OCI-LY7 (cell line): Measurements from ENCODE around the gene XYLT1. TPM values are rescaled to one million over a fixed set of nuclear protein-coding genes. Genes with fewer than 3 reads are reported as not detected.

Experiments
- BruUV-seq: library from RNA; stranded (reverse); fragments of 400-500 nt; replicated peaks from 2 replicates; lab custom pipeline; 2021; lab: Mats Ljungman, UMichigan
- CTCF ChIA-PET: fragments of 300-600 bp; sonication (Branson Sonifier 250); formaldehyde crosslinking; loops from one replicate; lab custom pipeline; 2022; ENCODE audit warnings: antibody characterized with exemption; ENCODE audit not compliant: unreplicated experiment; lab: Charles Lee
- POLR2A ChIA-PET: fragments of 300-600 bp; sonication (Branson Sonifier 250); formaldehyde crosslinking; loops from one replicate; lab custom pipeline; 2022; ENCODE audit warnings: antibody characterized with exemption; lab: Charles Lee
- DNase-seq: peaks from one replicate; pipeline ENCODE4 v3.0.0-alpha.2; 2015; ENCODE audit warnings: low spot score
- H2AFZ ChIP-seq: fragments of 200-600 bp; sonication (generic), shearing (Covaris generic); 2 replicates; pipeline ENCODE4 v1.6.1; 2014; ENCODE audit warnings: mild to moderate bottlenecking, antibody characterized with exemption, low read length, moderate library complexity
- H3K27ac ChIP-seq: fragments of 200-600 bp; sonication (generic); 2 replicates; pipeline ENCODE4 v1.5.1; 2014; ENCODE audit warnings: mixed run types, low read depth, mild to moderate bottlenecking, moderate library complexity, low read length, inconsistent platforms; ENCODE audit not compliant: poor library complexity, severe bottlenecking
- H3K36me3 ChIP-seq: fragments of 200-600 bp; sonication (generic); 2 replicates; pipeline ENCODE4 v1.6.1; 2014; ENCODE audit warnings: mild to moderate bottlenecking, antibody characterized with exemption, low read length, moderate library complexity, mixed read lengths; ENCODE audit not compliant: insufficient read depth
- H3K4me1 ChIP-seq: fragments of 200-600 bp; sonication (generic); 2 replicates; pipeline ENCODE4 v1.5.1; 2014; ENCODE audit warnings: mild to moderate bottlenecking, low read length; ENCODE audit not compliant: insufficient read depth, poor library complexity, severe bottlenecking
- H3K4me2 ChIP-seq: fragments of 200-600 bp; sonication (generic); 2 replicates; pipeline ENCODE4 v1.6.1; 2014; ENCODE audit warnings: mild to moderate bottlenecking, low read length
- H3K4me3 ChIP-seq: fragments of 200-600 bp; sonication (generic); 2 replicates; pipeline ENCODE4 v1.5.1; 2014; ENCODE audit warnings: mild to moderate bottlenecking, low read depth, low read length; ENCODE audit not compliant: poor library complexity, severe bottlenecking
- H3K79me2 ChIP-seq: fragments of 200-600 bp; sonication (generic); 2 replicates; pipeline ENCODE4 v1.6.1; 2016; ENCODE audit warnings: low read depth, mild to moderate bottlenecking, low read length, moderate library complexity, mixed read lengths; ENCODE audit not compliant: insufficient read depth
- H3K9me2 ChIP-seq: fragments of 200-600 bp; sonication (generic); 2 replicates; pipeline ENCODE4 v1.6.1; 2016; ENCODE audit warnings: mild to moderate bottlenecking, low read length, mixed read lengths; ENCODE audit not compliant: insufficient read depth
- H3K9me3 ChIP-seq: fragments of 200-600 bp; sonication (generic); 2 replicates; pipeline ENCODE4 v1.6.1; 2014; ENCODE audit warnings: mild to moderate bottlenecking, mixed run types, low read length, mixed read lengths
- H4K20me1 ChIP-seq: fragments of 200-600 bp; sonication (generic); 2 replicates; pipeline ENCODE4 v1.6.1; 2014; ENCODE audit warnings: mild to moderate bottlenecking, antibody characterized with exemption, low read length, moderate library complexity, mixed read lengths; ENCODE audit not compliant: insufficient read depth
- EZH2phosphoT487 ChIP-seq: fragments of 200-600 bp; sonication (generic); IDR thresholded peaks from 2 replicates; pipeline ENCODE4 v1.6.1; 2018; ENCODE audit warnings: low read depth, borderline replicate concordance, mild to moderate bottlenecking, mixed run types, antibody characterized with exemption, low read length, moderate library complexity, mixed read lengths
- intact Hi-C: fragments of 100-400 bp; cut with micrococcal nuclease; formaldehyde crosslinking; loops from one replicate; pipeline ENCODE4 v1.10.0; 2022; ENCODE audit not compliant: unreplicated experiment
- total RNA-seq, 2 experiments: library from RNA; depleted of rRNA in 1 of 2; stranded (reverse); fragments of >200 nt in 1 of 2; shearing (Covaris generic) in 1 of 2; gene quantifications; 2 replicates each; pipeline ENCODE4 v1.2.3, GENCODE V29; 2014 to 2022
- TF ChIP-seq, protein P1 (sequence below): fragments of 200-600 bp; sonication (generic); conservative IDR thresholded peaks from 2 replicates; pipeline ENCODE4 v1.5.1; 2014; ENCODE audit warnings: mild to moderate bottlenecking, antibody characterized with exemption, low read length, moderate library complexity, mixed read lengths

The XYLT1 gene
- total RNA-seq, 2 experiments from 2014 or later = 36.3 to 50.0 TPM

DNA sequence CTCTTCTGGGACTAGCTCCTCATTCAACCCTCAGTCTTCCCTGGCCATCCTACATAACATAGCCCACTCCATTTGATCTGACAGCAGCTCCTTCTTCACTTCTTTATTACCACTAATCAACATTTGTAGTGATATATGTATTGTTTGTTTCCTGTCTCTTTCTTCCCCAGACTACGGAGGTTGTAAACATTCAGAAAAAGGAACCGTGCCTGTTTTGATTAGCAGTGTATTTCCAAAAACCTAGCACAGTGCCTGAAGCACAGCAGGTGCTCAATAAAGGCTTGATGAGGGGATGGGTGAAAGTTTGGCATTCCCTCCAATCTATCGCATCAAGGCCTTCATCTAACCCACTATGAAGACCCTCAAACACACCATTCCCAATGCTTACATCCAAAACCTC lies 150.8 kb downstream of the XYLT1 start:
- H3K36me3 ChIP-seq = 0 out of 2 replicates have a peak, but pooled peaks cover 4% of the 10 kb centered on the region
- H2AFZ ChIP-seq = no peak overlapping the region
- peaks cover 3% of the 10 kb centered on the region; the same call in 1 of the 2 replicates for H3K79me2 ChIP-seq
- TF ChIP-seq, protein P1, sequence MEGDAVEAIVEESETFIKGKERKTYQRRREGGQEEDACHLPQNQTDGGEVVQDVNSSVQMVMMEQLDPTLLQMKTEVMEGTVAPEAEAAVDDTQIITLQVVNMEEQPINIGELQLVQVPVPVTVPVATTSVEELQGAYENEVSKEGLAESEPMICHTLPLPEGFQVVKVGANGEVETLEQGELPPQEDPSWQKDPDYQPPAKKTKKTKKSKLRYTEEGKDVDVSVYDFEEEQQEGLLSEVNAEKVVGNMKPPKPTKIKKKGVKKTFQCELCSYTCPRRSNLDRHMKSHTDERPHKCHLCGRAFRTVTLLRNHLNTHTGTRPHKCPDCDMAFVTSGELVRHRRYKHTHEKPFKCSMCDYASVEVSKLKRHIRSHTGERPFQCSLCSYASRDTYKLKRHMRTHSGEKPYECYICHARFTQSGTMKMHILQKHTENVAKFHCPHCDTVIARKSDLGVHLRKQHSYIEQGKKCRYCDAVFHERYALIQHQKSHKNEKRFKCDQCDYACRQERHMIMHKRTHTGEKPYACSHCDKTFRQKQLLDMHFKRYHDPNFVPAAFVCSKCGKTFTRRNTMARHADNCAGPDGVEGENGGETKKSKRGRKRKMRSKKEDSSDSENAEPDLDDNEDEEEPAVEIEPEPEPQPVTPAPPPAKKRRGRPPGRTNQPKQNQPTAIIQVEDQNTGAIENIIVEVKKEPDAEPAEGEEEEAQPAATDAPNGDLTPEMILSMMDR = no peak
- intact Hi-C loops = no loop called here
- H4K20me1 ChIP-seq = no peaks in the 10 kb centered on the region
- CTCF ChIA-PET = no interaction called here
- no peaks in the 10 kb centered on the region for H3K9me3 ChIP-seq
- no peak overlapping the region for H3K27ac ChIP-seq
- no peak overlapping the region for H3K4me3 ChIP-seq
- H3K4me2 ChIP-seq = no peak overlapping the region
- DNase-seq = no peak
- H3K9me2 ChIP-seq = no peaks in the 10 kb centered on the region
- H3K4me1 ChIP-seq = peaks cover 31% of the 10 kb centered on the region
- no TSS peak for BruUV-seq
- POLR2A ChIA-PET = no interaction called here

DNA sequence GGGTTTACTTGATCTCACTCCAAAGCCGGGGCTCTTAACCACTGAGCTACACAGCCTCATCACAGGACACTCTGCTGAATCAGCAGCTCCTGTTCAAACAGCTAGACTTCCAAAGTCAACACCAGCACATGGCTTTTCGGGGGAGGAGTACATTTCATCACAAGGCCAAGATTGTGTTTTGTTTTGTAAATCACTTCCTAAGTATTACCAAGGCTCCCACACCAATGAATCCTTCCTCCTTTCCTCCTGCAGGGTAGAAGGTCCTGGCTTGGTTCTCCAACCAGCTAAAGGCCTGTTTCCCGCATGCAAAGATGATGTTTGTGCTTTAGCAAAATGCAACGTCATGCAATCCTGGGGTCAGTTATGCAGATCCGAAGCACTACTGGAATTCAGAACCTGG lies 152.5 kb downstream of the XYLT1 start:
- Histone ChIP-seq H2AFZ (no peak overlapping the region), H3K9me3 (no peaks in the 10 kb centered on the region), H3K36me3 (0 out of 2 replicates have a peak, but pooled peaks cover 4% of the 10 kb centered on the region), H3K79me2 (peaks cover 3% of the 10 kb centered on the region; the same call in 1 of the 2 replicates), H3K9me2 (no peaks in the 10 kb centered on the region), H4K20me1 (no peaks in the 10 kb centered on the region), H3K4me3 (no peak overlapping the region), H3K4me2 (no peak overlapping the region), H3K27ac (no peak overlapping the region), H3K4me1 (peaks cover 40% of the 10 kb centered on the region)
- ChIA-PET CTCF (no interaction called here), POLR2A (interaction anchor here (0.6 kb wide), 1 partner anchor 145 kb away, joined by 3 read pairs; no protein-coding TSS in a partner anchor)
- TF ChIP-seq EZH2phosphoT487 = no peak
- TF ChIP-seq, protein P1 = no peak
- DNase-seq = no peak
- intact Hi-C loops = no loop called here
- no TSS peak for BruUV-seq

DNA sequence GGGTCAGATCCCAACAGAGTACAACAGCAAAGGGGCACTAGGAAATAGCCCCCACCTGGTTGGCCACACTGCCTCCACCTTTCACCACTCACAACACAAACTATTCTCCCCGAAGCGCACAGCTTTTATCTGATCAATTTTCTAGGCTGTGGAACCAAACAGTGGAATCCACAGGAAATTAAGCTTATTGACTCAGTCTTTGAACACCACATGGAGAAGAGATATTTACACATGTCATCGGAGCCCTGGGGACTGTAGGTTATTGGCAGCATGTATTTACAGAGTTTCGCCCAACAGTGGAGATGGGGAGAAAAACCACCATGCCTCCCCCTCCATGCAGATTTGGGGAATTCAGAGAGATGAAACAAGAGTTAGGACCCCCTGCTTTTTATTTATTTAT lies 154.8 kb downstream of the XYLT1 start:
- Histone ChIP-seq H3K4me3 (no peak overlapping the region), H3K4me1 (peaks cover 43% of the 10 kb centered on the region), H3K79me2 (peaks cover 3% of the 10 kb centered on the region; the same call in 1 of the 2 replicates), H4K20me1 (no peaks in the 10 kb centered on the region), H3K9me2 (no peaks in the 10 kb centered on the region), H3K4me2 (no peak overlapping the region), H3K27ac (no peak overlapping the region), H3K36me3 (peaks cover 9% of the 10 kb centered on the region; the same call in 1 of the 2 replicates), H2AFZ (no peak overlapping the region), H3K9me3 (no peaks in the 10 kb centered on the region)
- no peak for DNase-seq
- BruUV-seq = no TSS peak
- ChIA-PET CTCF (no interaction called here), POLR2A (interaction anchor here (0.6 to 1.5 kb wide), 3 partner anchors 13 to 239 kb away, joined by 3 to 5 read pairs (median 4); no protein-coding TSS in a partner anchor)
- intact Hi-C loops = no loop called here
- TF ChIP-seq, protein P1 = no peak
- TF ChIP-seq EZH2phosphoT487 = no peak
